GM10266 (cell line): ENCODE data around the gene QSOX1.
"Not testable (repeated sequence)": the region's sequence is repeated elsewhere in the genome, so short reads cannot be mapped to it uniquely, and the experiment has no call there.

ENCODE experiments used
- DNase-seq: peaks from one replicate; pipeline ENCODE4 v3.0.0; 2012; ENCODE audit errors: extremely low spot score
- TF ChIP-seq, protein P1 (sequence below): IDR thresholded peaks from 2 replicates; pipeline ENCODE4 v1.5.1; 2012; ENCODE audit warnings: mild to moderate bottlenecking, low read depth; ENCODE audit not compliant: control insufficient read depth, insufficient read depth; ENCODE audit errors: missing control alignments

QSOX1 gene

GRCh38 chr1:180197231-180197630 is 42.6 kb downstream of the QSOX1 start:
- DNase-seq = no peak
- TF ChIP-seq, protein P1, sequence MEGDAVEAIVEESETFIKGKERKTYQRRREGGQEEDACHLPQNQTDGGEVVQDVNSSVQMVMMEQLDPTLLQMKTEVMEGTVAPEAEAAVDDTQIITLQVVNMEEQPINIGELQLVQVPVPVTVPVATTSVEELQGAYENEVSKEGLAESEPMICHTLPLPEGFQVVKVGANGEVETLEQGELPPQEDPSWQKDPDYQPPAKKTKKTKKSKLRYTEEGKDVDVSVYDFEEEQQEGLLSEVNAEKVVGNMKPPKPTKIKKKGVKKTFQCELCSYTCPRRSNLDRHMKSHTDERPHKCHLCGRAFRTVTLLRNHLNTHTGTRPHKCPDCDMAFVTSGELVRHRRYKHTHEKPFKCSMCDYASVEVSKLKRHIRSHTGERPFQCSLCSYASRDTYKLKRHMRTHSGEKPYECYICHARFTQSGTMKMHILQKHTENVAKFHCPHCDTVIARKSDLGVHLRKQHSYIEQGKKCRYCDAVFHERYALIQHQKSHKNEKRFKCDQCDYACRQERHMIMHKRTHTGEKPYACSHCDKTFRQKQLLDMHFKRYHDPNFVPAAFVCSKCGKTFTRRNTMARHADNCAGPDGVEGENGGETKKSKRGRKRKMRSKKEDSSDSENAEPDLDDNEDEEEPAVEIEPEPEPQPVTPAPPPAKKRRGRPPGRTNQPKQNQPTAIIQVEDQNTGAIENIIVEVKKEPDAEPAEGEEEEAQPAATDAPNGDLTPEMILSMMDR = no peak

DNA sequence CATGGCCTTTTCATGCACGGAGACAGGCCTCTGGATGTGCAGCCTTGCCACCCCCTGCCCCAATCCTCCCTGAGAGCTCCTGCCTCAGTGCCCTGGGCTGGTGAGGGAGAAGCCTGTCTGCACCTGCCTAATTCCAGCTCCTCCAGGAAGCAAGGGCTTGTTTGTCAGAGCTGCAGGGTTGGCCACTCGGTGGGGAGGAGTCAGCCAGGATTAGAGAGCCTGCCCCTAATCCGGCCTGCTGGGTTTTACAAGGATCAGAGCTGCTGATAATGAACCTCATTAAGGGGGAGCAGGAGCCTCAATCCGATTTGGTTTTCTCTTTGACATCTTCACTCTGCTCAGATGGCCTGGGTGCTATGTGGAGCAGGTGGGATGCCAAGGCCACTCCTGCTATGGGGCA is 43.5 kb downstream of the QSOX1 start:
- TF ChIP-seq, protein P1 = no peak
- DNase-seq = no peak

- TF ChIP-seq, protein P1 = no peak
- DNase-seq = no peak
These were observed 43.9 kb downstream of the QSOX1 start for GRCh38 chr1:180198611-180199010.

DNA sequence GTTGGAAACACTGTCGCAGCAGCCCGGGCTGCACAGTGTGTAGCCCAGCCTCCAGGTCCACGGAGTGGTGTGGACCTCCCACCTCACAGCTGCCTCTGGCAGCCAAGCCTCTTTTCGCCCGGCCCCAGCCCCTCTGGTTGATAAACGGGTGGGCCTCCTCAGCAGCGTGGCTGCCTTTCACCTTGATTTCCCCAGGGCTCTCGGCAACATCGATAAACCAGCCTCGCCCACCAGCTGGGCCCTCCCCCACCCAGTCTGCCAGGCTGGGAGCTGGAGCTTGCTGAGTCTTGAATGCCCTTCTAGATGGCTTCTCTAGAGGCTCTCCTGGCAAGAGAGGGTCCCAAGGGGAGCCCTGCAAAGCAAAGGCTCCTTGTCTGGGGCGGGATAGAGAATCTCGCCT is 44.3 kb downstream of the QSOX1 start:
- no peak for DNase-seq
- TF ChIP-seq, protein P1 = no peak

GRCh38 chr1:180201451-180202200 is 47.0 kb downstream of the QSOX1 start:
- no peak for DNase-seq
- TF ChIP-seq, protein P1 = no peak

DNA sequence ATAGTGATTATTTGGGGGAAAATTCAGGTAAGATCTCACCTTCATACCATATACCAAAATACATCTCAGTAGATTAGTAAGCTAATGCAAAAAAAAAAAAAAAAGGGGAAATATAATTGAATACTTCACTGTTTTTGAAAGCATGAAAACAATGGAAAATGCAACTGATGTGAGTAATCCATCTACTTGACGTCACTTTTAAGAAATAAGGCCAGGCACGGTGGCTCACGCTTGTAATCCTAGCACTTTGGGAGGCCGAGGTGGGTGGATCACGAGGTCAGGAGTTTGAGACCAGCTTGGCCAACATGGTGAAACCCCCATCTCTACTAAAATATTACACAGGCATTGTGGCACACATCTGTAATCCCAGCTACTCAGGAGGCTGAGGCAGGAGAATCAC is 47.9 kb downstream of the QSOX1 start:
- DNase-seq = not testable (repeated sequence)

- DNase-seq = no peak
- TF ChIP-seq, protein P1 = no peak
These were observed 49.6 kb downstream of the QSOX1 start for GRCh38 chr1:180204231-180204630.

GRCh38 chr1:180206581-180206980 is 51.9 kb downstream of the QSOX1 start:
- no peak for DNase-seq
- TF ChIP-seq, protein P1 = no peak
